SU-DHL-6 (cell line): ENCODE measurements around the gene CADPS.
A peak's percentile ranks its signal among the peaks of the same experiment; 100 is the strongest.

ENCODE experiments used
- H2AFZ ChIP-seq: fragments of 200-600 bp; sonication (generic); 2 replicates; pipeline ENCODE4 v1.6.1; 2014; ENCODE audit warnings: low read depth, mild to moderate bottlenecking, moderate library complexity, mixed read lengths, antibody characterized with exemption, low read length; ENCODE audit not compliant: severe bottlenecking
- H3F3A ChIP-seq: fragments of 200-600 bp; shearing (Covaris generic); 2 replicates; pipeline ENCODE4 v1.6.0; 2016; ENCODE audit warnings: antibody characterized with exemption, mild to moderate bottlenecking; ENCODE audit not compliant: insufficient read depth
- H3K27ac ChIP-seq: fragments of 200-600 bp; sonication (generic); 2 replicates; pipeline ENCODE4 v1.5.1; 2016; ENCODE audit warnings: low read depth, mild to moderate bottlenecking, low read length, moderate library complexity, mixed read lengths
- H3K27me3 ChIP-seq: fragments of 200-600 bp; sonication (generic), shearing (Covaris generic); 2 replicates; pipeline ENCODE4 v1.6.0; 2014; ENCODE audit warnings: mild to moderate bottlenecking, low read length
- H3K36me3 ChIP-seq: fragments of 200-600 bp; sonication (generic); 2 replicates; pipeline ENCODE4 v1.6.1; 2014; ENCODE audit warnings: mild to moderate bottlenecking, low read length, mixed read lengths
- H3K4me2 ChIP-seq: fragments of 300-600, 200-600 bp; shearing (Covaris generic), sonication (generic); 2 replicates; pipeline ENCODE4 v1.6.0; 2014; ENCODE audit warnings: low read length, low read depth, mild to moderate bottlenecking; ENCODE audit not compliant: poor library complexity, severe bottlenecking
- H3K4me3 ChIP-seq: fragments of 200-600 bp; sonication (generic); 2 replicates; pipeline ENCODE4 v1.5.1; 2014; ENCODE audit warnings: antibody characterized with exemption, low read length, mild to moderate bottlenecking, mixed read lengths; ENCODE audit not compliant: insufficient read depth, poor library complexity, severe bottlenecking
- H3K79me2 ChIP-seq: fragments of 200-600 bp; sonication (generic); 2 replicates; pipeline ENCODE4 v1.6.1; 2014; ENCODE audit warnings: mild to moderate bottlenecking, low read length, moderate library complexity; ENCODE audit not compliant: insufficient read depth
- H3K9ac ChIP-seq: fragments of 200-600 bp; sonication (generic); 2 replicates; pipeline ENCODE4 v1.7.0; 2014; ENCODE audit warnings: mild to moderate bottlenecking, low read length
- H3K9me2 ChIP-seq: fragments of 200-600 bp; sonication (generic); replicated peaks from 2 replicates; pipeline ENCODE4 v1.6.1; 2014; ENCODE audit warnings: low read length; ENCODE audit not compliant: insufficient read depth
- H3K9me3 ChIP-seq: fragments of 200-600 bp; sonication (generic); 2 replicates; pipeline ENCODE4 v1.6.1; 2014; ENCODE audit warnings: low read length, mixed read lengths; ENCODE audit not compliant: insufficient read depth
- H4K20me1 ChIP-seq: fragments of 200-600 bp; sonication (generic); 2 replicates; pipeline ENCODE4 v1.6.1; 2014; ENCODE audit warnings: low read depth, mild to moderate bottlenecking, antibody characterized with exemption, low read length, moderate library complexity, mixed read lengths
- EZH2phosphoT487 ChIP-seq: fragments of 200-600 bp; sonication (generic), shearing (Covaris generic); conservative IDR thresholded peaks from 2 replicates; pipeline ENCODE4 v1.6.1; 2018; ENCODE audit warnings: mild to moderate bottlenecking, antibody characterized with exemption, low read length, moderate library complexity, mixed read lengths
- TF ChIP-seq, protein P1 (sequence below): fragments of 200-600 bp; sonication (generic); IDR thresholded peaks from one replicate; pipeline ENCODE4 v1.5.1; 2017; ENCODE audit warnings: antibody characterized with exemption, mild to moderate bottlenecking, low read length, moderate library complexity; ENCODE audit not compliant: insufficient read depth, poor library complexity, severe bottlenecking

The CADPS gene

DNA sequence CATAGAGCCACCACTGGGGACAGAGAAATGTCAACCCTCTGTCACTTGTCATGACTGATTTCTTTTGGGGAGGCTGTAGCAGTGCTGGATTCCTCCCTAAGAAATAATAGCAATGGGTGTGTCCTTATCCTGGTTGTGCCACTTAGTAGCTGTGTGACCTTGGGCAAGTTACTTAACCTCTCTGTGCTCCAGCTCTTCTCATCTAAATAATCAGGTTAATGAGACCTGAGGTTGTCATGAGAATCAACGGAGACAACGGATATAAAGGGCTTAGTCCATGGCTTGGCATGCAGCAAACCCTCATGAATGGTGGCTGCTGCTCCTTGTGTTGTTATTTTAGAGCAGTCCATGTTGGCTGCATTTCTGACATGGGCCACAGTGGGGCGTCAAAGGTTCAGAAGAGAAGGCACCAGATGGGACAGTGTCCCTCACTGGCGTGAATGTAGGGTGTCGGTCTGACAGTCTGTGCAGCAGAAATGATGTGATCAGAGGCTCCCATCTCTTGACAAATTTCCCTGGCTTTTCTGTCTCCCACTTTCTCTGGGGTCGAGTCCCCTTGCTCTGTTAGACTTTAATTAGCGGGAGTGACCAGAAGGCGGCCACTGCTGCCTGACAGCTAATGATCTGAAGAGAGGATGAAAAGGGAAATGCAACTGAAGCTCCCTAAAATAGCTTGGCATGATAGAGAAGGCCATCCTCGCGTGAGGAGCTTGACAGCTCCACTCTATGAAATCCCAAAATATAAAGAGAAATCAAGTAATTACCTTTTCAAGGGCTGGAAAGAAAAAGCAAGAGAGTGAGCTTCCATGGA lies 209.4 kb downstream of the CADPS start:
- Histone ChIP-seq H3K9me3 (no peaks in the 10 kb centered on the region), H4K20me1 (no peaks in the 10 kb centered on the region), H3K27me3 (no peaks in the 10 kb centered on the region), H3K4me3 (no peak overlapping the region), H3K9ac (peak overlapping the region; percentile 37; the same call in 1 of the 2 replicates), H3K9me2 (no peaks in the 10 kb centered on the region), H3K36me3 (no peaks in the 10 kb centered on the region), H3F3A (no peaks in the 10 kb centered on the region), H3K4me2 (peak overlapping the region; percentile 49), H2AFZ (peak overlapping the region; percentile 70), H3K79me2 (no peaks in the 10 kb centered on the region), H3K27ac (peak overlapping the region; percentile 37)
- TF ChIP-seq, protein P1, sequence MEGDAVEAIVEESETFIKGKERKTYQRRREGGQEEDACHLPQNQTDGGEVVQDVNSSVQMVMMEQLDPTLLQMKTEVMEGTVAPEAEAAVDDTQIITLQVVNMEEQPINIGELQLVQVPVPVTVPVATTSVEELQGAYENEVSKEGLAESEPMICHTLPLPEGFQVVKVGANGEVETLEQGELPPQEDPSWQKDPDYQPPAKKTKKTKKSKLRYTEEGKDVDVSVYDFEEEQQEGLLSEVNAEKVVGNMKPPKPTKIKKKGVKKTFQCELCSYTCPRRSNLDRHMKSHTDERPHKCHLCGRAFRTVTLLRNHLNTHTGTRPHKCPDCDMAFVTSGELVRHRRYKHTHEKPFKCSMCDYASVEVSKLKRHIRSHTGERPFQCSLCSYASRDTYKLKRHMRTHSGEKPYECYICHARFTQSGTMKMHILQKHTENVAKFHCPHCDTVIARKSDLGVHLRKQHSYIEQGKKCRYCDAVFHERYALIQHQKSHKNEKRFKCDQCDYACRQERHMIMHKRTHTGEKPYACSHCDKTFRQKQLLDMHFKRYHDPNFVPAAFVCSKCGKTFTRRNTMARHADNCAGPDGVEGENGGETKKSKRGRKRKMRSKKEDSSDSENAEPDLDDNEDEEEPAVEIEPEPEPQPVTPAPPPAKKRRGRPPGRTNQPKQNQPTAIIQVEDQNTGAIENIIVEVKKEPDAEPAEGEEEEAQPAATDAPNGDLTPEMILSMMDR, result peak; percentile 86
- TF ChIP-seq EZH2phosphoT487, result no peak

DNA sequence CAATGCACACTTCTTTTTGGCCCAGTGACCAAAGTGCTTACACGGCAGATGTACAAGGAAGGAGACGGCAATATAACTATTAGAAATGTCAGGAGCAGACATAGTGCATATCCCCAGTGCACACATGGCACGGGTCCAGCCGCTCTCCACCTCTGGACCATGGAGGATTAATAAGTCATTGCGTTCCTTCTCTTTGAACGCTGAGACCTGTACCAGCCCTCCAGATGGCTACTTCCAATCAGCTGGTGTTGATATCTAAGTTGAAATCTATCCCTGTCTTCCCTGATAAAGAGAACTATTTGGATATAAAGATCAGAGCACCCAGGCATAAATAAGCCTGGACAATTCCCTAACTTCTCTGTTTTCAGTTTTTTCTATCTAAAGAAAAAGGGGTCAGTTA lies 212.5 kb downstream of the CADPS start:
- Histone ChIP-seq H3K79me2 (no peaks in the 10 kb centered on the region), H2AFZ (no peak overlapping the region)

DNA sequence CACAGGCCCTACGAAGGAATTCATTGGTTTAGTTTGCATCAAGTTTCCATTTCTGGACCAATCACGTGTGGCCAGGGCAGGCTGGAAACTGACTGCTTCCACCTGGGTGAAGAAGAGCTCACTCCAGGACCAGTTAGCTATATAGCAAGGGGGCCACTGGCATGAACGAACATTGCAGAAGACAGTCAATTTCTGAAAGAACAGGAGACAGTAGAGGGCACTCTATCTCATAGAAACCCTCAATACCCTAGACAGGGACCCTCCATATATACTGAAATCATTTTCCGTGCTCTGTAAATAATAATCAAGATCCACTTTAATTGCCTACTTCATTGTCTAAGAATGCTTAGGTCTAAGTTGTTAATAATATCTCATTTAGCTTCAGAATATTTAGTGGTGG lies 215.6 kb downstream of the CADPS start:
- no peak for TF ChIP-seq EZH2phosphoT487
- TF ChIP-seq, protein P1, result no peak
- H3K27me3 ChIP-seq, result no peaks in the 10 kb centered on the region
- H3K9ac ChIP-seq, result no peak overlapping the region
- no peak overlapping the region for H3K4me2 ChIP-seq
- H2AFZ ChIP-seq, result no peak overlapping the region
- no peaks in the 10 kb centered on the region for H3K9me2 ChIP-seq
- H4K20me1 ChIP-seq, result no peaks in the 10 kb centered on the region
- no peak overlapping the region for H3K4me3 ChIP-seq
- no peaks in the 10 kb centered on the region for H3K79me2 ChIP-seq
- no peaks in the 10 kb centered on the region for H3K36me3 ChIP-seq
- no peaks in the 10 kb centered on the region for H3F3A ChIP-seq
- no peaks in the 10 kb centered on the region for H3K9me3 ChIP-seq
- no peak overlapping the region for H3K27ac ChIP-seq

More for the DNA sequence above, 212.5 kb downstream of the CADPS start:
- Histone ChIP-seq H3K4me2 (no peak overlapping the region), H3K27me3 (no peaks in the 10 kb centered on the region), H3K9ac (no peak overlapping the region), H3K4me3 (no peak overlapping the region), H3K9me2 (no peaks in the 10 kb centered on the region), H3K27ac (no peak overlapping the region), H3F3A (no peaks in the 10 kb centered on the region), H3K9me3 (no peaks in the 10 kb centered on the region), H4K20me1 (no peaks in the 10 kb centered on the region), H3K36me3 (no peaks in the 10 kb centered on the region)
- no peak for TF ChIP-seq EZH2phosphoT487

DNA sequence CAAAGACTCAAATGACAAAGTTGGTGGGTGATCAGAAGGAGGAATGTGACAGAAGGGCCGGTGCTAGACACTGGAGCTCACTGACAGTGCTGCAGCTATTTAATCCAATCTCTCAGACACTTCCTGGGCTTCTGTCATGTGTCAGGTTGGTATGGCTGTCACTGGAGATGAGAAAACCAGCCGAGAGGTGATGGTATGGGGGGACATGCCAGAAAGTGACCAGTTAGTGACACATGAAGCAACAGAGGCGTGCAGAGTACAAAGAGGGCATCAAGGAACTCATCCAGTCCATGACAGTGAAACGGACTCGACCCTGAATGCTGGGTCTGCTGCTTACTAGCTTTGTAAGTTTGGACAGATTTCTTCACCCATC lies 219.5 kb downstream of the CADPS start:
- no peaks in the 10 kb centered on the region for H3K9me2 ChIP-seq
- no peaks in the 10 kb centered on the region for H3K27me3 ChIP-seq
- H3K4me3 ChIP-seq, result no peak overlapping the region
- H4K20me1 ChIP-seq, result no peaks in the 10 kb centered on the region
- H3K27ac ChIP-seq, result no peak overlapping the region
- no peaks in the 10 kb centered on the region for H3K9me3 ChIP-seq
- H3K4me2 ChIP-seq, result no peak overlapping the region
- no peaks in the 10 kb centered on the region for H3K36me3 ChIP-seq
- no peak overlapping the region for H2AFZ ChIP-seq
- H3K79me2 ChIP-seq, result no peaks in the 10 kb centered on the region
- H3F3A ChIP-seq, result no peaks in the 10 kb centered on the region
- no peak for TF ChIP-seq EZH2phosphoT487
- TF ChIP-seq, protein P1, result no peak
- H3K9ac ChIP-seq, result no peak overlapping the region
